Superior temporal gyrus (tissue), 1 donor: ENCODE measurements around the gene GRIK3.
"Not testable (repeated sequence)": the region's sequence is repeated elsewhere in the genome, so short reads cannot be mapped to it uniquely, and the experiment has no call there.

Experiments
- DNase-seq: peaks from one replicate; pipeline ENCODE4 v3.0.0-alpha.2; 2016; ENCODE audit errors: extremely low spot score

Gene GRIK3

GRCh38 chr1:37034121-37035013 is at the start of gene GRIK3:
Gene GRIK3, minus strand, starts transcription at chr1:37034515. Its CDS starts 407 bp downstream, at chr1:37034108.
- no peak for DNase-seq

- DNase-seq = no peak
Measured at GRCh38 chr1:37084013-37084412, 49.7 kb upstream of the GRIK3 start.

- DNase-seq = peak; percentile 45
Measured at GRCh38 chr1:37083603-37084002, 49.3 kb upstream of the GRIK3 start.

GRCh38 chr1:37080296-37080986 is 46.1 kb upstream of the GRIK3 start:
- DNase-seq = not testable (repeated sequence)

- DNase-seq = no peak
Measured at GRCh38 chr1:37078866-37079265, 44.6 kb upstream of the GRIK3 start.

GRCh38 chr1:37076168-37076567 is 41.9 kb upstream of the GRIK3 start:
- DNase-seq = no peak

GRCh38 chr1:37073854-37074379 is 39.6 kb upstream of the GRIK3 start:
- no peak for DNase-seq

GRCh38 chr1:37073152-37073853 is 39.0 kb upstream of the GRIK3 start:
- no peak for DNase-seq

- peak; percentile 51 for DNase-seq
Measured at GRCh38 chr1:37071829-37072228, 37.5 kb upstream of the GRIK3 start.

GRCh38 chr1:37070126-37070525 is 35.8 kb upstream of the GRIK3 start:
- no peak for DNase-seq

- DNase-seq = no peak
Measured at GRCh38 chr1:37069406-37069805, 35.1 kb upstream of the GRIK3 start.

GRCh38 chr1:37068897-37069296 is 34.6 kb upstream of the GRIK3 start:
- no peak for DNase-seq

- no peak for DNase-seq
Measured at GRCh38 chr1:37068260-37068659, 33.9 kb upstream of the GRIK3 start.

GRCh38 chr1:37064039-37064438 is 29.7 kb upstream of the GRIK3 start:
- DNase-seq = peak; percentile 75

GRCh38 chr1:37059346-37059745 is 25.0 kb upstream of the GRIK3 start:
- no peak for DNase-seq

- no peak for DNase-seq
Measured at GRCh38 chr1:37058424-37058988, 24.2 kb upstream of the GRIK3 start.

GRCh38 chr1:37056325-37056724 is 22.0 kb upstream of the GRIK3 start:
- no peak for DNase-seq

GRCh38 chr1:37055631-37056030 is 21.3 kb upstream of the GRIK3 start:
- DNase-seq = no peak

GRCh38 chr1:37053173-37053572 is 18.9 kb upstream of the GRIK3 start:
- no peak for DNase-seq

GRCh38 chr1:37052120-37052519 is 17.8 kb upstream of the GRIK3 start:
- no peak for DNase-seq

GRCh38 chr1:37051346-37051745 is 17.0 kb upstream of the GRIK3 start:
- no peak for DNase-seq

GRCh38 chr1:37047542-37047941 is 13.2 kb upstream of the GRIK3 start:
- no peak for DNase-seq
